HepG2 (cell line): ENCODE measurements around the gene GPX5. TPM values are rescaled to one million over a fixed set of nuclear protein-coding genes. Genes with fewer than 3 reads are reported as not detected.

Experiments
- ADNP ChIP-seq: sonication (generic); formaldehyde crosslinking; IDR thresholded peaks from 2 replicates; pipeline ENCODE4 v1.4.0; 2020; ENCODE audit warnings: missing genetic modification reagents
- CENPT ChIP-seq: sonication (generic); formaldehyde crosslinking; IDR thresholded peaks from 2 replicates; pipeline ENCODE4 v1.8.0; 2022; ENCODE audit warnings: low read depth, mild to moderate bottlenecking, moderate library complexity, missing genetic modification reagents
- CREBL2 ChIP-seq: sonication (generic); formaldehyde crosslinking; IDR thresholded peaks from 2 replicates; pipeline ENCODE4 v1.8.1; 2023; ENCODE audit warnings: missing genetic modification reagents, mild to moderate bottlenecking, borderline replicate concordance
- HDAC2 ChIP-seq: sonication (generic); formaldehyde crosslinking; IDR thresholded peaks from 2 replicates; pipeline ENCODE4 v1.4.0; 2020; ENCODE audit warnings: missing genetic modification reagents
- MAF1 ChIP-seq: sonication (generic); formaldehyde crosslinking; IDR thresholded peaks from 2 replicates; pipeline ENCODE4 v1.5.0; 2020; ENCODE audit warnings: missing genetic modification reagents, borderline replicate concordance
- MTF1 ChIP-seq: sonication (generic); formaldehyde crosslinking; IDR thresholded peaks from 2 replicates; pipeline ENCODE4 v1.5.0; 2020; ENCODE audit warnings: missing genetic modification reagents
- NCOR1 ChIP-seq: fragments of 200-600 bp; sonication (generic); IDR thresholded peaks from 2 replicates; pipeline ENCODE4 v1.7.0; 2017; ENCODE audit warnings: antibody characterized with exemption, low read length, borderline replicate concordance
- PAF1 ChIP-seq: IDR thresholded peaks from 2 replicates; pipeline ENCODE4 v1.6.1; 2016; ENCODE audit warnings: missing genetic modification reagents, missing compliant biosample characterization
- PAXIP1 ChIP-seq: sonication (generic); formaldehyde crosslinking; conservative IDR thresholded peaks from 2 replicates; pipeline ENCODE4 v1.4.0; 2020; ENCODE audit warnings: mild to moderate bottlenecking, missing genetic modification reagents, moderate library complexity
- POLR2G ChIP-seq: fragments of 200-400 bp; formaldehyde crosslinking; IDR thresholded peaks from 2 replicates; pipeline ENCODE4 v1.6.1; 2018; ENCODE audit warnings: mild to moderate bottlenecking, low read depth, low read length, moderate library complexity
- RAD21 ChIP-seq: fragments of 450-650 bp; formaldehyde crosslinking; IDR thresholded peaks from 2 replicates; pipeline ENCODE4 v1.5.0; 2020; ENCODE audit warnings: mild to moderate bottlenecking
- SMAD3 ChIP-seq: sonication (generic); formaldehyde crosslinking; IDR thresholded peaks from 2 replicates; pipeline ENCODE4 v1.4.0; 2020; ENCODE audit warnings: missing genetic modification reagents
- SMARCE1 ChIP-seq: fragments of 450-650 bp; IDR thresholded peaks from 2 replicates; pipeline ENCODE4 v1.6.1; 2017; ENCODE audit warnings: borderline replicate concordance
- SNAPC2 ChIP-seq: sonication (generic); formaldehyde crosslinking; IDR thresholded peaks from 2 replicates; pipeline ENCODE4 v1.8.1; 2022; ENCODE audit warnings: mild to moderate bottlenecking, missing genetic modification reagents
- SRSF9 ChIP-seq: fragments of 200-400 bp; formaldehyde crosslinking; IDR thresholded peaks from 2 replicates; pipeline ENCODE4 v1.6.1; 2018; ENCODE audit warnings: borderline replicate concordance, mild to moderate bottlenecking, low read depth, low read length; ENCODE audit not compliant: insufficient read depth, poor library complexity, severe bottlenecking
- THAP9 ChIP-seq: sonication (generic); formaldehyde crosslinking; IDR thresholded peaks from 2 replicates; pipeline ENCODE4; 2020; ENCODE audit warnings: missing genetic modification reagents, mild to moderate bottlenecking, borderline replicate concordance
- U2AF2 ChIP-seq: fragments of 200-400 bp; formaldehyde crosslinking; IDR thresholded peaks from 2 replicates; pipeline ENCODE4 v1.6.1; 2017; ENCODE audit warnings: low read depth, mild to moderate bottlenecking, low read length
- ZBTB1 ChIP-seq: sonication (generic); formaldehyde crosslinking; IDR thresholded peaks from 2 replicates; pipeline ENCODE4 v1.4.0; 2020; ENCODE audit warnings: missing genetic modification reagents, borderline replicate concordance
- ZNF317 ChIP-seq: sonication (generic); formaldehyde crosslinking; IDR thresholded peaks from 2 replicates; pipeline ENCODE4 v1.5.0; 2020; ENCODE audit warnings: mild to moderate bottlenecking, missing genetic modification reagents
- ZNF337 ChIP-seq: sonication (generic); formaldehyde crosslinking; IDR thresholded peaks from 2 replicates; pipeline ENCODE4 v1.5.1; 2020; ENCODE audit warnings: missing genetic modification reagents, low read depth, mild to moderate bottlenecking, borderline replicate concordance
- ZNF740 ChIP-seq: sonication (generic); formaldehyde crosslinking; IDR thresholded peaks from 2 replicates; pipeline ENCODE4 v1.4.0; 2020; ENCODE audit warnings: missing genetic modification reagents
- ZXDC ChIP-seq: sonication (generic); formaldehyde crosslinking; IDR thresholded peaks from 2 replicates; pipeline ENCODE4 v1.5.0; 2020; ENCODE audit warnings: mild to moderate bottlenecking, missing genetic modification reagents
- polyA plus RNA-seq, 8 experiments: library from polyadenylated mRNA; depleted of rRNA in 3 of 8; stranded (reverse) in 7 of 8; unstranded in 1 of 8; fragments of >200 nt; fragmentation: Illumina TruSeq in 4 of 8; extraction: Trizol in 4 of 8; gene quantifications; 2 replicates each; pipeline versions ENCODE4 v1.2.1 to v1.2.3, GENCODE V29; 2011 to 2016; ENCODE audit warnings: low read depth in 4 of 8, missing spikeins in 1 of 8, mixed read lengths in 1 of 8; ENCODE audit not compliant: insufficient read depth in 1 of 8
- total RNA-seq, 5 experiments: library from RNA; depleted of rRNA; stranded (reverse); fragments of >200 nt; fragmentation: Illumina TruSeq; extraction: Trizol; gene quantifications; 2 replicates each; pipeline ENCODE4 v1.2.3, GENCODE V29; 2016; ENCODE audit warnings: low read depth in 1 of 5

The GPX5 gene
- total and polyA plus RNA-seq, 2 of the 13 experiments (the other 11 are each of a cell fraction or from before 2014, with no cell fraction given): not detected

- TF ChIP-seq ZXDC (no peak), CREBL2 (CRISPR knock-in tag) (no peak), MAF1 (CRISPR knock-in tag) (0 out of 2 replicates have a peak, but pooled peaks have one; percentile 69), POLR2G (no peak), ZBTB1 (CRISPR knock-in tag) (no peak), CENPT (CRISPR knock-in tag) (no peak), HDAC2 (CRISPR knock-in tag) (no peak), ADNP (CRISPR knock-in tag) (no peak), ZNF317 (CRISPR knock-in tag) (no peak), MTF1 (no peak), SNAPC2 (no peak), RAD21 (no peak), NCOR1 (0 out of 2 replicates have a peak, but pooled peaks have one; percentile 30), U2AF2 (no peak), SRSF9 (no peak), SMAD3 (CRISPR knock-in tag) (0 out of 2 replicates have a peak, but pooled peaks have one; percentile 63), THAP9 (CRISPR knock-in tag) (no peak), PAXIP1 (CRISPR knock-in tag) (no peak), PAF1 (CRISPR knock-in tag) (no peak), ZNF740 (CRISPR knock-in tag) (no peak), ZNF337 (CRISPR knock-in tag) (no peak), SMARCE1 (no peak)
Measured at GRCh38 chr6:28488916-28489365, 36.7 kb upstream of the GPX5 start (continued).
